Activated naive CD4-positive, alpha-beta T cell treated with anti-CD3 and anti-CD28 coated beads, Interleukin-2, amount 10 ng/mL, durations not matched to agents 7 days and 5 days (primary cell): ENCODE data around the gene ARHGEF39.

ENCODE experiments used
- CTCF ChIA-PET: fragments of 350-600 bp; sonication (Branson Sonifier 250); formaldehyde crosslinking; loops from one replicate; lab custom pipeline; 2021; ENCODE audit warnings: antibody characterized with exemption; lab: Charles Lee
- DNase-seq: peaks from one replicate; pipeline ENCODE4 v3.0.0-alpha.2; 2020
- H3K27ac Mint-ChIP-seq: one replicate; pipeline ENCODE4 v1.8.0; 2021; ENCODE audit warnings: mild to moderate bottlenecking, moderate library complexity, mixed read lengths
- H3K27me3 Mint-ChIP-seq: one replicate; pipeline ENCODE4 v1.8.0; 2021; ENCODE audit warnings: mild to moderate bottlenecking, mixed read lengths
- H3K36me3 Mint-ChIP-seq: one replicate; pipeline ENCODE4 v1.8.0; 2021; ENCODE audit warnings: mixed read lengths
- H3K4me1 Mint-ChIP-seq: one replicate; pipeline ENCODE4 v1.8.0; 2021; ENCODE audit warnings: mixed read lengths
- H3K4me3 Mint-ChIP-seq: one replicate; pipeline ENCODE4 v1.8.0; 2021; ENCODE audit warnings: mild to moderate bottlenecking, moderate library complexity, mixed read lengths
- H3K9me3 Mint-ChIP-seq: one replicate; pipeline ENCODE4 v1.8.0; 2021; ENCODE audit warnings: mixed read lengths

The ARHGEF39 gene

DNA sequence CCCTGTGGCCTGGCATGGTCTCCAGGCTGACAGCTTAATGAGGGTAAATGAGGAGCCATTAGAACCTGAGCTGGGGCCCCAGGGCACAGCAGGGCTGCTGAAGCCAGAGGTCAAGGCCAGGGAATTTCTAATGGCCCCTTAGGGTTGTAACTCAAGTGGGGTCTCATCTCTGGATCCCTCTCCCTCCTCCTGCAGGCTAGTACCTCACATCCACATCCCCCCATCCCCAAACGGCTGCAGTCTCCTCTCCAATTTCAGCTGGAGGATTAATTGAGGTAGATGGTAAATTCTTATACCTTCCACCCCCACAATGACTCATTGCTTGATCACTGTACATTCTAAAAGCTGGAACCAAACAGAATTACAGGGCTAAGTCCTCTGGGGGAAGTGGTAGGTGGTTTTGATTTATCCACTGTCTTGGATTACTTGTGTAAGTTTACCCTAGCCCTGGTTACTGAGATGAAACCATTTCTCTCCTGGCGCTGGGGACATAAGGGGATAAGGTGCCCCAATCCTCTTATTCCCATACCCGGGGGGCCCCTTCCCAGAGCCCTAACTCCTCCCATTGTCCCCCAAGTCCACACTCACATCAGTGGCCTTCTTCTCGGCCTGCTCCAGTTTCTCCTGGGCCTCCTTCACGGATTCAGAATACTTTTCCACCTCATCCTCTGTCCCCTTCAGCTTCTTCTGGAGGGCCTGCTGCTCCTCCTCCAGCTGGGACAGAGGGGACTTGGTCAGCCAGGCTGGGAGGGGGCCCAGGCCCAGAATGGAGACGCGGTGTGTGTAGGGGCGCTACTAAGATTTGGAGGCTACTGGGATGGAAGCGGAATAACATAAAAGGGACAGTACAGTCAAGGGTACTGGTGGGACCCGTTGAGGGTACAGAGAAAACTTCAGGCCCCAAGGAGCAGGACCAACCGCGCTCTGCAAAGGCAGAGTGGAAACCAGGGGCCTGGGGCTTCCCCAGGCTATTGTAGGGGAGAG is 23.9 kb upstream of the ARHGEF39 start:
- Mint-ChIP-seq H3K9me3 (no peaks in the 10 kb centered on the region), H3K27ac (peak overlapping the region; percentile 3), H3K27me3 (peaks cover 20% of the 10 kb centered on the region), H3K36me3 (no peaks in the 10 kb centered on the region), H3K4me1 (peaks cover 27% of the 10 kb centered on the region), H3K4me3 (peak overlapping the region; percentile 57)
- CTCF ChIA-PET = interaction anchor here (0.9 to 2.2 kb wide), 8 partner anchors 8 to 85 kb away, joined by 3 to 16 read pairs (median 4); partner anchors contain the start of genes CCDC107 and RMRP
- DNase-seq = no peak

- Mint-ChIP-seq H3K4me3 (no peak overlapping the region), H3K4me1 (peaks cover 27% of the 10 kb centered on the region), H3K27ac (no peak overlapping the region), H3K36me3 (no peaks in the 10 kb centered on the region), H3K27me3 (peaks cover 24% of the 10 kb centered on the region), H3K9me3 (no peaks in the 10 kb centered on the region)
- no peak for DNase-seq
- CTCF ChIA-PET = interaction anchor here (0.9 to 2.2 kb wide), 8 partner anchors 8 to 84 kb away, joined by 3 to 16 read pairs (median 4); partner anchors contain the start of genes CCDC107 and RMRP
These were observed 23.1 kb upstream of the ARHGEF39 start for GRCh38 chr9:35687972-35688557.

DNA sequence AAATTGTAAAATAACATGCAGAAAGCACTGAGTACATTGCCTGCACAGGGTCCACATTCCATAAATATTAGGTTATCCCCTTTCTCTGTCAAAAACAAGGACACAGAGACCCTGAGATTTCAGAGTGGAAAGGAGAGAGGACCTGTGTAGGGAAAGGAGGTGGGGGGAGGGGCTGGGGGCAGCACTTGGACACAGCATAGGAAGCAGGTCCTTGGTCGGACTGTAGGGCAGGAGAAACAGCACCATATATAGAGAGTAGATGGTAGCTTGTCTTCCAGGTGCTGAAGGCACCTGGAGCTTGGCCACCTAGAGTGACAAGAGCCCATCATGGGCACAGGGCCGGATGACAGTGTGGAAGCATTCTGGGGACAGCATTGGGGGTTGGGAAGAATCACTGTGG is 22.3 kb upstream of the ARHGEF39 start:
- H3K27me3 Mint-ChIP-seq = peaks cover 29% of the 10 kb centered on the region
- H3K4me1 Mint-ChIP-seq = peaks cover 27% of the 10 kb centered on the region
- CTCF ChIA-PET = interaction anchor here (1.3 to 2.2 kb wide), 4 partner anchors 9 to 71 kb away, joined by 4 to 16 read pairs (median 6); partner anchors contain the start of genes CCDC107 and RMRP
- no peaks in the 10 kb centered on the region for H3K36me3 Mint-ChIP-seq
- H3K27ac Mint-ChIP-seq = no peak overlapping the region
- no peak for DNase-seq
- H3K4me3 Mint-ChIP-seq = no peak overlapping the region
- H3K9me3 Mint-ChIP-seq = no peaks in the 10 kb centered on the region

- H3K4me3 Mint-ChIP-seq = no peak overlapping the region
- CTCF ChIA-PET = interaction anchor here (0.7 to 4.9 kb wide), 3 partner anchors 10 to 1070 kb away, joined by 3 to 49 read pairs (median 16); no protein-coding TSS in a partner anchor
- H3K36me3 Mint-ChIP-seq = no peaks in the 10 kb centered on the region
- H3K9me3 Mint-ChIP-seq = no peaks in the 10 kb centered on the region
- H3K27me3 Mint-ChIP-seq = peaks cover 37% of the 10 kb centered on the region
- H3K4me1 Mint-ChIP-seq = peaks cover 21% of the 10 kb centered on the region
- DNase-seq = no peak
- no peak overlapping the region for H3K27ac Mint-ChIP-seq
These were observed 21.5 kb upstream of the ARHGEF39 start for GRCh38 chr9:35686222-35687203.

DNA sequence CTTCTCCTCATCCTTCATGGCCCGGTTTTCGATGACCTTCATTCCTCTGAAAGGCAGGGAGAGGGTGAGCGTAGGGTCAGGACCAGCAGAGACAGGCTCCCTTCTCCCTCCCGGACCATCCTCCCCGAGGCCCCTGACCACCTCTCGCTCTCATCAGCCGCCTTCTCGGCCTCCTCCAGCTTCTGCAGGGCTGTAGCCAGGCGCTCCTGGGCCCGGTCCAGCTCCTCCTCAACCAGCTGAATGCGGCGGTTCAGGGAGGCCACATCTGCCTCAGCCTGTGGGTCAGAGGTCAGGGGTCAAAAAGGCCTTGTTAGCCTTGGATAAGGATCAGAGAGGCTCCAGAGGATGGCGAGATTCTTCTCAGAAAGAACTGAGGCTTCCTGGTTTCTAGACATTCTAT is 20.5 kb upstream of the ARHGEF39 start:
- Mint-ChIP-seq H3K27me3 (peaks cover 33% of the 10 kb centered on the region), H3K4me1 (peaks cover 12% of the 10 kb centered on the region), H3K36me3 (no peaks in the 10 kb centered on the region), H3K9me3 (no peaks in the 10 kb centered on the region), H3K4me3 (no peak overlapping the region), H3K27ac (no peak overlapping the region)
- CTCF ChIA-PET = interaction anchor here (4.9 kb wide), 1 partner anchor 11 kb away, joined by 49 read pairs; no protein-coding TSS in a partner anchor
- DNase-seq = no peak

GRCh38 chr9:35684921-35685320 is 19.9 kb upstream of the ARHGEF39 start:
- Mint-ChIP-seq H3K9me3 (no peaks in the 10 kb centered on the region), H3K4me3 (no peak overlapping the region), H3K4me1 (peaks cover 10% of the 10 kb centered on the region), H3K27me3 (peaks cover 39% of the 10 kb centered on the region), H3K27ac (no peak overlapping the region), H3K36me3 (no peaks in the 10 kb centered on the region)
- CTCF ChIA-PET = interaction anchor here (0.9 to 4.9 kb wide), 3 partner anchors 12 to 72 kb away, joined by 3 to 49 read pairs (median 3); no protein-coding TSS in a partner anchor
- no peak for DNase-seq

GRCh38 chr9:35683323-35683722 is 18.3 kb upstream of the ARHGEF39 start:
- Mint-ChIP-seq H3K9me3 (no peaks in the 10 kb centered on the region), H3K27me3 (peaks cover 44% of the 10 kb centered on the region), H3K27ac (no peak overlapping the region), H3K4me3 (no peak overlapping the region), H3K36me3 (no peaks in the 10 kb centered on the region), H3K4me1 (peaks cover 2% of the 10 kb centered on the region)
- CTCF ChIA-PET = interaction anchor here (0.8 to 4.9 kb wide), 4 partner anchors 8 to 72 kb away, joined by 3 to 49 read pairs (median 3); no protein-coding TSS in a partner anchor
- DNase-seq = no peak

GRCh38 chr9:35682520-35683315 is 17.7 kb upstream of the ARHGEF39 start:
- Mint-ChIP-seq H3K4me3 (no peak overlapping the region), H3K9me3 (no peaks in the 10 kb centered on the region), H3K27ac (no peak overlapping the region), H3K27me3 (peaks cover 50% of the 10 kb centered on the region), H3K36me3 (no peaks in the 10 kb centered on the region), H3K4me1 (peaks cover 2% of the 10 kb centered on the region)
- no peak for DNase-seq
- CTCF ChIA-PET = interaction anchor here (4.9 kb wide), 1 partner anchor 14 kb away, joined by 49 read pairs; no protein-coding TSS in a partner anchor

DNA sequence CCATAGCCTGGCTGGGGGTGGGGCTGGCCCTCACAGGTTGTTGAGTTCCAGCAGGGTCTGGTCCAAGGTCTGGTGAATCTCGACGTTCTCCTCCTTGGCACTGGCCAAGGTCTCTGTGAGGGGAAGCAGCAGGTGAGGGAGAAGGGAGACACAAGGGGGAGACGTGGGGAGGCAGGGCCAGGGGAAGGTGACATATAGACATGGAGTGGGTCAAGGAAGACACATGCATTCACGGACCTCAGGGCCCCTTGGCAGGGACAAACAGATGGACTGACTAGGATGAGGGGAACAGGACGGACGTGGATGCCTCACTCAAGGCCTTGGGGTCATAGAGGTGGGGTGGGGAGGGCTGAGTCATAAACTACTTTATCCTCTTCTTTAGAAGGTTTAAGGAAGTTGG is 17.1 kb upstream of the ARHGEF39 start:
- no peak for DNase-seq
- H3K9me3 Mint-ChIP-seq = no peaks in the 10 kb centered on the region
- peaks cover 52% of the 10 kb centered on the region for H3K27me3 Mint-ChIP-seq
- CTCF ChIA-PET = interaction anchor here (4.9 kb wide), 1 partner anchor 14 kb away, joined by 49 read pairs; no protein-coding TSS in a partner anchor
- no peaks in the 10 kb centered on the region for H3K4me1 Mint-ChIP-seq
- H3K4me3 Mint-ChIP-seq = no peak overlapping the region
- no peak overlapping the region for H3K27ac Mint-ChIP-seq
- no peaks in the 10 kb centered on the region for H3K36me3 Mint-ChIP-seq

GRCh38 chr9:35681341-35682002 is 16.5 kb upstream of the ARHGEF39 start:
- no peak for DNase-seq
- Mint-ChIP-seq H3K36me3 (no peaks in the 10 kb centered on the region), H3K27me3 (peaks cover 58% of the 10 kb centered on the region), H3K27ac (no peak overlapping the region), H3K4me1 (peaks cover 3% of the 10 kb centered on the region), H3K4me3 (no peak overlapping the region), H3K9me3 (no peaks in the 10 kb centered on the region)
- CTCF ChIA-PET = no interaction called here

GRCh38 chr9:35680331-35681105 is 15.5 kb upstream of the ARHGEF39 start:
- no peak overlapping the region for H3K4me3 Mint-ChIP-seq
- CTCF ChIA-PET = interaction anchor here (0.7 to 1.7 kb wide), 2 partner anchors 16 to 108 kb away, joined by 3 to 5 read pairs; no protein-coding TSS in a partner anchor
- DNase-seq = no peak
- no peaks in the 10 kb centered on the region for H3K9me3 Mint-ChIP-seq
- H3K27ac Mint-ChIP-seq = no peak overlapping the region
- H3K36me3 Mint-ChIP-seq = no peaks in the 10 kb centered on the region
- peaks cover 67% of the 10 kb centered on the region for H3K27me3 Mint-ChIP-seq
- peaks cover 6% of the 10 kb centered on the region for H3K4me1 Mint-ChIP-seq
